Inflammatory macrophage (primary cell): ENCODE data around the gene AJM1.
"Not testable (repeated sequence)": the region's sequence is repeated elsewhere in the genome, so short reads cannot be mapped to it uniquely, and the experiment has no call there.

ENCODE experiments used
- DNase-seq, 2 donors: peaks; one replicate each; pipeline ENCODE4 v3.0.0-alpha.2; 2020 to 2022

AJM1 gene

GRCh38 chr9:136831720-136832104, 10.6 kb upstream of the AJM1 start:
- DNase-seq, result no peak

DNA sequence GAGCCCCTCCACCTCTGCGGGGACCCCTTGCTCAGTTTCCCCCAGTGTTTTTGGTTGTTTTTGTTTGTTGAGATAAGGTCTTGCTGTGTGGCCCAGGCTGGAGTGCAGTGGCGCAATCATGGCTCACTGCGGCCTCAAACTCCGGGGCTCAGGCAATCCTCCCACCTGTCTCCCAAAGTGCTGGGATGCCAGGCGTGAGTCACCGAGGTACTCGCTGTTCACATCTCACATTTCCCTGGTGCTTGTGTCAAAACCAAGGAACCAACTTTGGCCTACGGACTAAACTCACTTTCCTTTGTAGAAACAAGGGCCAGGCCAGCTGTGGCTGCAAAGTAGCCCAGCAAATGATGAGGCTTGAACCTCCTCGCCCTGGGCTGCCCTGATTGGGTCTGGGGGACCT, 9.7 kb upstream of the AJM1 start:
- no peak for DNase-seq

- not testable (repeated sequence) for DNase-seq
Observed at GRCh38 chr9:136833381-136834048, 8.8 kb upstream of the AJM1 start.

DNA sequence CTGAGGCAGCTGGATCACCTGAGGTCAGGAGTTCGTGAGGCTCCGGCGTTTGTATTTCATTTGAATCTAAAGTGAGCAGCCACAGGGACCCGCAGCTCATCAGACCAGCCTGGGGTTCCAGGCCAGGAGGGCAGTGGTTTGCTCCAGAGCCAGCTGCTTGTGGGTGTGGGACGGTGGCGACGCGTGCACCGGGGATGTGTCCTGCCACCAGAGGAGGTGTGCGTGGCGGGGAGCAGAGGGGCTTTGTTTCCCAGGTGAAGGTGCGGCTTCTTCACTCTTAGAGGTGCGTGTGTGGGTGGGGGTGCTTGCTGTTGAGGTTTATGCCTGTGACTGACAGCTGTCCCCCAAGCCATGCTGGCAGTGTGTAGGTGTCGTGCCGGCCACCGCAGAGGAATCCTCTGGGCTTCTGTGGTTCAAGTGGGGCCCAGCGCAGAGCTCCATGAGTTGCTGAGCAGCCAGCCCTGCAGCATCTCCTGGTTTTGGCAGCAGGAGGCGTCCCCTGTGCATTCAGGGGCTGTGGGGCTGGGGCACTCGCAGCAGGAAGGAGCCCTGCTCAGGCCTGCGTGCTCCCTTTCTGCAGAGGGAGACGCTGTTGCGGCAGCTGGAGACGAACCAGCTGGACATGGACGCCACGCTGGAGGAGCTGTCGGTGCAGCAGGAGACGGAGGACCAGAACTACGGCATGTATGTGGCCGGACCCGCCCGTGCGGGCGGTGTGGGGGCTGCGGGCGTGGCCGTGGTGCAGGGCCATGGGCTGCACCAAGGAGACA, 6.9 kb upstream of the AJM1 start:
- DNase-seq, result no peak

DNA sequence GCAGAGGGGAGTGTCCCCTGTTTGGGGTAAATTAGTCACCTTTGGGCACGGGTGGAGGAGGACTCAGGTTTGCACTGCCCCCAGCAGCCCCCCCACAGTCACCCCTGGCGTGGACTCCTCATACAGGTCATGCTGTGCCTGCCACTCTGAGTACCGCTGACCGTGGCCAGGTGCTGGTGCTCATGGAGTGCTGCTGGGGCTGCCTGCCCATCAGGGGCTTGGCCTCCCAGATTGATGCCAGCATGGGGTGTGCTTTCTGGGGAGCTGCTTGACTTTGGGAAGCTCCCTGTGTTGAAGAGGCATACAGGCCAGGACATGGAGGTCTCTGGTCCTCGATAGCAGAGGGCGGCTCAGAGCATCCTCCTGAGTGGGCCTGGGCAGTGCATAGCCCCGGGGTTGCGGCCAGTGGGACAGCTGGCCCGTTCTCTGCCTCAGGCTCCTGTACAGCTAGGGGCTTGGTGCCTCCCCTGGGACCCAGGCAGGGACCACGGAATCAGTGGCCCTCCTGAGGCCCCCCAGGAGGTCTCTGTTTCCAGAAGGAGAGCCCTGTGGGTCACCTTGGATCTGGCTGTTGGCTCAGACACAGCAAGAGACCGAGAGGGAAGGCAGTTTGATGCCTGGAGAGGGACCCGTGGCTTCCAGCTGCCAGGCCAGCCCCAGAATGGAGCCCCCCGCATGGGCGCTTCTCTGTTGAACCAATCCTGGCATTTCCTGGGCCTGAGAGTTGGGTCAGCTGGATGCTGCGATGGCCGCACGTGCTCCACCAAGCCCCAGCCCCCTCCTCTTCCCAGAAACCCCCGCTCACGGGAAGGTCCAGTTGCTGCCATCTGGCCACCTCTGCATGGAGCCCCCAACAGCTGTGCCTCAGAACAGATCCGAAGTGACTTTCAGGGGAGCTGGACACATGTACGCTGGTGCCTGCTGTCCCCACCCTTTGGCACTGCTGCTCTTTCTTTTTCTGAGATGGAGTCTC, 6.1 kb upstream of the AJM1 start:
- no peak for DNase-seq

DNA sequence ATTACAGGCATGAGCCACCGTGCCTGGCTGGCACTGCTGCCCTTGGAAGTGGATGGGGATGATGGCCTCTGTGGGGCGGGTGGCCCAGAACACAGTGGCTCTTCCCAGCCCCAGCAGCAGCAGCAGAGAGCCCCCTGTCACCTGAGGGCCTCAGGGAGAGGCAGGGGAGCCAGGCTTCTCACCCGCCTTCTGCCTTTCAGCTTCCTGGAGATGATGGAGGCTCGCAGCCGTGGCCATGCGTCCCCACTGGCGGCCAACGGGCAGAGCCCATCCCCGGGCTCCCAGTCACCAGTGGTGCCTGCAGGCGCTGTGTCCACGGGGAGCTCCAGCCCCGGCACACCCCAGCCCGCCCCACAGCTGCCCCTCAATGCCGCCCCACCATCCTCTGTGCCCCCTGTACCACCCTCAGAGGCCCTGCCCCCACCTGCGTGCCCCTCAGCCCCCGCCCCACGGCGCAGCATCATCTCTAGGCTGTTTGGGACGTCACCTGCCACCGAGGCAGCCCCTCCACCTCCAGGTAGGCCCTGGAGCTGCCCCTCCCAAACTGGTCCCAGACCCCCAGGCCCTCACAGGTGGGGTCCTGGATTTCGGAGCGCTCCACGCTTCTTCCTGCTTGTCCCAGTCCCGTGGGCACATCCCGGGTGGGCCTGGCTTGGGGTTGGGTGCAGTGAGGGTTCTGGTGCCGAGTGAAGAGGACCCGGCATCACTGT, 5.0 kb upstream of the AJM1 start:
- DNase-seq, result no peak

DNA sequence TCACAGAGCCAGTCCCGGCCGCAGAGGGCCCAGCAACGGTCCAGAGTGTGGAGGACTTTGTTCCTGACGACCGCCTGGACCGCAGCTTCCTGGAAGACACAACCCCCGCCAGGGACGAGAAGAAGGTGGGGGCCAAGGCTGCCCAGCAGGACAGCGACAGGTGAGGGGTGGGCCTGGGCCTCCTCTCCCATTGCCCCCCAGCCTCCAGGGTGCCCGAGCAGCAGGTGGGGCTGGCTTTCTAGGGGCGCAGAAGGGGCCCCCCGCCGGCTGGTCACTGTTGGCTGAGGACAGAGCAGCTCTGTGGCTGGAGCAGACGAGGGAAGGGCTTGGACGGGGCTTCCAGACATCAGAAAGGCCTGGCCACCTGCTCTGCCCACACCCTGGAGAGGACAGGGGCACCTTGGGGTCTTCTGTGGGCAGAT, 4.4 kb upstream of the AJM1 start:
- not testable (repeated sequence) for DNase-seq

DNA sequence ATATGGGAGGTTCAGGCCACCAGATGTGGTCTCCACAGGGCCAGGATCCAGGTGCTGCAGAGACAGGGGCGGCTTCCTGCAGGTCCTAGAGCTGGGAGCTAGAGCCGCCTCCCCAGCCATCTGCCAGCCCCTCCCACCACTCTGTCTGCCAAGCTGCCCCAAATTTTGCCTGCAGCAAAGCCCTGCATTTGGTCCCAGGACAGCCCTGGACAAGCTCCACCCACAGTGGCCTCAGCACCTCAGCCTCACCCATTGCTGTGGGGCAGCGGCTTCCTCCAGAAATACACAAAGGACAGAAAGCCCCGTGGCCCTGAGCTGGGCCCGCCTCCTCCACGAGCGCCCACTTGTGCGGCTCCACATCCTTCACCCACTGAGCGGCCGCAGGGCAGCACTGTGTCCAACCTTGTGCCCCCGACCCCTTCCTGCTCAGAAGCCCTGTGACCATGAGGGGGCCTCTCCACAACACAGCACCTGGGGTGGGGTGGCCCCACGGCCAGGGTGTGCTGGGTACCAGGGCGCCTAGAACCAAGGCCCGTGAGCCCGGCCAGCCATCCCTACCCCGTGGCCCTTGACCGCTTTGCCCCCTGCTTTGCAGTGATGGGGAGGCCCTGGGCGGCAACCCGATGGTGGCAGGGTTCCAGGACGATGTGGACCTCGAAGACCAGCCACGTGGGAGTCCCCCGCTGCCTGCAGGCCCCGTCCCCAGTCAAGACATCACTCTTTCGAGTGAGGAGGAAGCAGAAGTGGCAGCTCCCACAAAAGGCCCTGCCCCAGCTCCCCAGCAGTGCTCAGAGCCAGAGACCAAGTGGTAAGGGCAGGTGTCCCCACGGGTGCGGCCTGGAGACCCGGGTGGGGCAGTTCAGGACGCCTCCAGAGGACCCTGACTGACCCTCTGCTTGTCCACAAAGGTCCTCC, 3.7 kb upstream of the AJM1 start:
- no peak for DNase-seq

DNA sequence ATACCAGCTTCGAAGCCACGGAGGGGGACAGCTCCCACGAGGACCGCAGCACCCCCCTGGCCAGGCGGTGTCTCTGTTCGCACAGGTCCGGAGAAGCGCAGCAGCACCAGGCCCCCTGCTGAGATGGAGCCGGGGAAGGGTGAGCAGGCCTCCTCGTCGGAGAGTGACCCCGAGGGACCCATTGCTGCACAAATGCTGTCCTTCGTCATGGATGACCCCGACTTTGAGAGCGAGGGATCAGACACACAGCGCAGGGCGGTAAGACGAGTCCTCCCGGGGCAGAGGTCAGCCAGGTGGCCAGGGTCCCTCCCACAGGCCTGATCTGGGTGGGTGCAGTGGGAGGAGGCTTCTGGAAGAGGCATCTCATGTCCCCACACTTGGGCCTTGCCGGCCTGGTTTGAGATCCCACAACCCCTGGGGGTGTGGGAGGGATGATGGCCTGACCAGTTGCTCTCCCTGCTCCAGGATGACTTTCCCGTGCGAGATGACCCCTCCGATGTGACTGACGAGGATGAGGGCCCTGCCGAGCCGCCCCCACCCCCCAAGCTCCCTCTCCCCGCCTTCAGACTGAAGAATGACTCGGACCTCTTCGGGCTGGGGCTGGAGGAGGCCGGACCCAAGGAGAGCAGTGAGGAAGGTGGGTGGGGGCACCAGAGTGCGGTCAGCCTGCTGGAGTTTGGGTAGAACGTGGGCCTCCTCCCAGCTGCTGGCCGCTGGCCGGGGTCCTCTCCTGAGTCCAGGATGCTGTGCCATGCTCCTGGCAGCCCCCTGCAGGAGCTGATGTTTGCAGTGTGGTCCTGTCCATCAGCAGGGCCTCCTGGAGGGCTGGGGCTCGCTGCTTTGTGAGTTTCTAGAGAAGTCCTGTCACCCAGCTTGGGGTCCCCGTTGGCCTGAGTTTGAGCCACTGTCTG, 2.8 kb upstream of the AJM1 start:
- no peak for DNase-seq

DNA sequence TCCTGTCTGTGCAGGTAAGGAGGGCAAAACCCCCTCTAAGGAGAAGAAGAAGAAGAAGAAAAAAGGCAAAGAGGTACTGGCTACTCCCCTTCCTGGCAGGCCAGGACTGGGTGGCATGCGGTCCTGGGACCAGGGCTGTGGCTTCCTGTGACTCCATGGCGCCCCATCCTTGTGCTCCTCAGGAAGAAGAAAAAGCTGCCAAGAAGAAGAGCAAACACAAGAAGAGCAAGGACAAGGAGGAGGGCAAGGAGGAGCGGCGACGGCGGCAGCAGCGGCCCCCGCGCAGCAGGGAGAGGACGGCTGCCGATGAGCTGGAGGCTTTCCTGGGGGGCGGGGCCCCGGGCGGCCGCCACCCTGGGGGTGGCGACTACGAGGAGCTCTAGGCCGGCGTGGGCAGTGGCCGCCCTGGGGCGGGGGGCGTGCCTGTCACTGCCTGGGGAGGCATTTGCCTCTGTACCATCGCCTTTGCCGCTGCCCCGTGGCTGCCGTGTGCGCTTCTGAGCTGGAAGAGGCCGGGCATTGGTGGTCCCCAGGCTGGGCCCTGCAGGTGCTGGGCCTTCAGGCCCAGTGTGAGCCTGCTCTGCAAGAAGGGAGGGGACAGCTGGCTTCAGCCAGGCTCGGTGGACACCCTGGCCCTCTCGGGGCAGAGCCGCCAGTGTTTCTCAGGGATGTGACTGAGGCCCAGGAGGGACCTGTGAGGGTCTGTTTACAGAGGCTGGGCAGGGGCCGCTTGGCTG, 2.0 kb upstream of the AJM1 start:
- DNase-seq, result no peak

DNA sequence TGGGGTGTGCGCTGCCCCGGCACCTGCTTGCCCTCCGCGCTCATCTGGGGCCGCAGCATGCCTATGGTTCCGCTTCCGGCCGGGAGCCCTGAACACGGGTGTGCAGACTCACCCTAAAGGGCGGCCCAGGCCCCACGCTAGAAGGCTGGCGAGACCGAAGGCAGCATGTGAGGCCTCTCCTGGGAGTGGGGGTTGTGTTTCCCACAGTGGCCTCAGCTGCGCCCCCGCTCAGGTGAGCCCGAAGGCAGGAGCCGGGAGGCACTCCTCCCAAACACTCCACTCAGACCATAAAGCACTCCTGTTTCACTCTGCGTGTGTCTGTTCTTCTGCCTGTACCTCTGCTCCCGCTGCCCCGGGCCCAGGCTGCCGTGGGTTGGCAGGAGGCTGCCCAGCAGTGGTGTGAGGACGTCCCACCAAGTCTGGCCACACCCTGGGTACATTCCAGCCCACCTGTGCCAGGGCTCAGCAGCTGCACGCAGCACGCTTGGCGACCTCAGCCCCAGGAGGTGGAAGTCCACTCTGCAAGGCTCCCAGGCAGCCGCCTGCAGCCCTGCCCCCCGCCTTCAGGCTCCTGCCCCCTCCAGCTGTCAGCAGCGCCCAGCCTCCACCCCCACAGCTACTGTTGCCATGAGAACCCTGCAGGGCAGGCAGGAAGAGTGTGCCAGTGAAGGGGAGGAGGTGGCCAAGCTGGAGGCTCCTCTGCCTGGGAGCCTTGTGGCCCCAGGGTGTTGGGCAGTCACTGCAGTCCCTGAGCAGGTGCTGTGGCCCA, 1.2 kb upstream of the AJM1 start:
- peak; percentile 4 to 45 for DNase-seq

- not testable (repeated sequence) for DNase-seq
Observed at GRCh38 chr9:136841646-136842379, 465 bp upstream of the AJM1 start.

- not testable (repeated sequence) for DNase-seq
Observed at GRCh38 chr9:136843159-136843800, 1.0 kb downstream of the AJM1 start.

GRCh38 chr9:136843801-136844740, 1.8 kb downstream of the AJM1 start:
- DNase-seq, result not testable (repeated sequence)

- no peak for DNase-seq
Observed at GRCh38 chr9:136844761-136845464, 2.6 kb downstream of the AJM1 start.
